ENCODE data around the gene PLXNA4.

PLXNA4 gene

DNA sequence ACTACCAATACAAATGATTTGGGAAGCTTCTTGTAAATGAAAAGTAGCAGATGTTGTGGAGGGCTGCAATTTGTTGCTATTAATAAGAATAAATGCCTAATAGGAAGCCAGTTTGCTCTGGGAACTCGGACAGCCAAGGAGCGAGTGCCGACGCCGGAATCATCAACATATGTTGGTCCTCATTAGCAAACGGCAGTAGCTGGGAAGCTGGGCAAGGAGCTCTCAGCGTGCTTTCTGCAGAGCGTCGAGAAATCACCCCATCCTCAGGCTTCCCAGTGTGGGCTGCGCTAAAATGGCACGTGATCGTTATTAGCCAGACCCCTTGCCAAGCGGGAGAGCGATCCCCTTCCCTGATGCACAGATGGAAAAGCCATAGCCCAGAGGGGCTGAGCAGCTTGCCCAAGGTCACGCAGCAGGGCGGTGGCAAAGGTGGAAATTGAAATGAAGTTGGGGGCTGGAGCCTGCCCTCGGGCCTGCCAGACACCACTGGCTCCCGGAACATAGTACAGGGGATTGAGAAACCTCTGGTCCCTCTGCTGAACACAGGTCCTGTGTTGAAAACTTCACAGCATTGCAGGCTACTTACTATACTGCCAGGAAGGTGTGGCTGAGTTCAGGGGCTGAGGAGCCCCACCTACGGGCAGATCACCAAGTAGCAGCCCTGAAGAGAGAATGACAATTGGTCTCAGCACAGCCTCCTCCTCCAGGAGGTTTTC, 326.9 kb downstream of the PLXNA4 start:
- TF ChIP-seq, protein P1, sequence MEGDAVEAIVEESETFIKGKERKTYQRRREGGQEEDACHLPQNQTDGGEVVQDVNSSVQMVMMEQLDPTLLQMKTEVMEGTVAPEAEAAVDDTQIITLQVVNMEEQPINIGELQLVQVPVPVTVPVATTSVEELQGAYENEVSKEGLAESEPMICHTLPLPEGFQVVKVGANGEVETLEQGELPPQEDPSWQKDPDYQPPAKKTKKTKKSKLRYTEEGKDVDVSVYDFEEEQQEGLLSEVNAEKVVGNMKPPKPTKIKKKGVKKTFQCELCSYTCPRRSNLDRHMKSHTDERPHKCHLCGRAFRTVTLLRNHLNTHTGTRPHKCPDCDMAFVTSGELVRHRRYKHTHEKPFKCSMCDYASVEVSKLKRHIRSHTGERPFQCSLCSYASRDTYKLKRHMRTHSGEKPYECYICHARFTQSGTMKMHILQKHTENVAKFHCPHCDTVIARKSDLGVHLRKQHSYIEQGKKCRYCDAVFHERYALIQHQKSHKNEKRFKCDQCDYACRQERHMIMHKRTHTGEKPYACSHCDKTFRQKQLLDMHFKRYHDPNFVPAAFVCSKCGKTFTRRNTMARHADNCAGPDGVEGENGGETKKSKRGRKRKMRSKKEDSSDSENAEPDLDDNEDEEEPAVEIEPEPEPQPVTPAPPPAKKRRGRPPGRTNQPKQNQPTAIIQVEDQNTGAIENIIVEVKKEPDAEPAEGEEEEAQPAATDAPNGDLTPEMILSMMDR (IDR thresholded peaks at IDR 0.05; ENCODE audit: low read depth, low read length, missing control alignments): peak; percentile 42
- in situ Hi-C loops (cut with HindIII; ENCODE audit: low sequenced_read_pairs): no loop called here
- DNase-seq (ENCODE audit: low read depth): no peak
- H3K4me3 ChIP-seq (ENCODE audit: low read depth, low read length): no peak overlapping the region

DNA sequence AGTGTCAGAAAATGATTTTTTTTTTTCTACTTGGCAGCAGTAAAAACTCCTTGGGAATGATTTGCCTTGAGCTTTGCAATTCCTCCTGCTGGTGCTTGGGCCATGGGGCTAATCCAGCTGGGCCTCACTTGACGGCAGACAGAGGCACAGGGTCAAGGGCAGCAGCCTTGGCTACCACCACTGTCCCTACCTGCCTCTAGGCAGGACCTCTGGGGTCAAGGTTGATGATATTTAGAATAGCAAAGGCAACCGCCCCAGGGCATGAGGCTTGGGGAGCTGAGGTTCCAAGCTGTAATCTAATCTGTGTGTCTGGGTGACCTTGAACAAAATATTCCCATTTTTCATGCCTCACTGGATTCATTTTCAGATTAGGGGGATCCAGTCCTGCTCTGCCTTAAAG, 327.4 kb downstream of the PLXNA4 start:
- no peak overlapping the region for H3K4me3 ChIP-seq (ENCODE audit: low read depth, low read length)
- in situ Hi-C loops (cut with HindIII; ENCODE audit: low sequenced_read_pairs): no loop called here
- no peak for DNase-seq (ENCODE audit: low read depth)
- TF ChIP-seq, protein P1 (IDR thresholded peaks at IDR 0.05; ENCODE audit: low read depth, low read length, missing control alignments): no peak

GRCh38 chr7:132247995-132248618, 328.2 kb downstream of the PLXNA4 start:
- TF ChIP-seq, protein P1 (IDR thresholded peaks at IDR 0.05; ENCODE audit: low read depth, low read length, missing control alignments): no peak
- no peak for DNase-seq (ENCODE audit: low read depth)
- H3K4me3 ChIP-seq (ENCODE audit: low read depth, low read length): no peak overlapping the region
- in situ Hi-C loops (cut with HindIII; ENCODE audit: low sequenced_read_pairs): no loop called here

GRCh38 chr7:132246591-132246990, 329.7 kb downstream of the PLXNA4 start:
- TF ChIP-seq, protein P1 (IDR thresholded peaks at IDR 0.05; ENCODE audit: low read depth, low read length, missing control alignments): no peak
- in situ Hi-C loops (cut with HindIII; ENCODE audit: low sequenced_read_pairs): no loop called here
- no peak for DNase-seq (ENCODE audit: low read depth)
- H3K4me3 ChIP-seq (ENCODE audit: low read depth, low read length): no peak overlapping the region

GRCh38 chr7:132245539-132245938, 330.7 kb downstream of the PLXNA4 start:
- no peak for DNase-seq (ENCODE audit: low read depth)
- H3K4me3 ChIP-seq (ENCODE audit: low read depth, low read length): no peak overlapping the region
- in situ Hi-C loops (cut with HindIII; ENCODE audit: low sequenced_read_pairs): no loop called here
- TF ChIP-seq, protein P1 (IDR thresholded peaks at IDR 0.05; ENCODE audit: low read depth, low read length, missing control alignments): no peak

DNA sequence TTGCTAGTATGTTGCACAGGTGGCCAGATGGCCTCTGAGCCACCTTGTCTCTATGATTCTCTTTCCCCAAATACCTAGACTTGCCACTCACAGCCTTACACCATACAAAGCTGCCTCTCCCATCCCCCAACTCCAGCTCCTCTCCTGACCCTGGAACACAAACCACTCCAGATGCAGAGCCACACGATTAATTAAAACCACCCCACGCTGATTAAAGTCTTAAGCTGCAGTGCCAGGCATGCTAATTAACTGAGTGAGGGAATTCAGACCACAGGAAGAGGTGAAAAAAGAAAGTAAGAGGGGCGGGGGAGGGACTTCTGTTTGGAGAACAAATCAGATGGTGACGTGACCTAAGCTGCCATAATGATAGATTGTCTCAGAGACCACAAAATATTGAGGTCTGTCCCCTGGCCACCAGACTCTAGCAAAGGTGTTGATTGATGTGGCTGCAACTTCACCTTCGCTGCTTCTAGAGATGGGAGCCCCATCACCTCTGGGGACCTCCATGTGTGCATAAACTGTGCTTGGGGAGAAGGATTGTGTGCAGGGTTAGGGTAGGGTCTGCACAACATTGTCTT, 331.3 kb downstream of the PLXNA4 start:
- in situ Hi-C loops (cut with HindIII; ENCODE audit: low sequenced_read_pairs): no loop called here
- DNase-seq (ENCODE audit: low read depth): no peak
- no peak overlapping the region for H3K4me3 ChIP-seq (ENCODE audit: low read depth, low read length)
- TF ChIP-seq, protein P1 (IDR thresholded peaks at IDR 0.05; ENCODE audit: low read depth, low read length, missing control alignments): no peak
